Stimulated activated CD8-positive, alpha-beta memory T cell treated with anti-CD3 and anti-CD28 coated beads, Interleukin-12 subunit alpha, Interleukin-12 subunit beta, amount 100 ng/mL, for 4 hours (primary cell): Measurements from ENCODE around the gene TLE2.
"Not testable (repeated sequence)": the region's sequence is repeated elsewhere in the genome, so short reads cannot be mapped to it uniquely, and the experiment has no call there.

ENCODE experiments used
- DNase-seq: peaks from one replicate; pipeline ENCODE4 v3.0.0-alpha.2; 2020; ENCODE audit warnings: low read depth

TLE2 gene

GRCh38 chr19:3012621-3013262 lies 16.3 kb downstream of the TLE2 start:
- no peak for DNase-seq

DNA sequence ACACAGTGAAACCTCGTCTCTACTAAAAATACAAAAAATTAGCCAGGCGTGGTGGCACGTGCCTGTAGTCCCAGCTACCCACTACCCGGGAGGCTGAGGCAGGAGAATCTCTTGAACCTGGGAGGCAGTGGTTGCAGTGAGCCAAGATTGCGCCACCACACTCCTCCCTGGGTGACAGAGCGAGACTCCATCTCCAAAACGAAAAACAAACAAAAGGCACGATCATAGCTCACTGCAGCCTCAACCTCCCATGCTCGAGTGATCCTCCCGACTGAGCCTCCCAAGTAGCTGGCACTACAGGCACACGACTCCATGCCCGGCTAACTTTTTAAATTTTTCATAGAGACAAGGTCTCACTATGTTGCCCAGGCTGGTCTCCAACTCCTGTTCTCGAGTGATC lies 17.0 kb downstream of the TLE2 start:
- DNase-seq: not testable (repeated sequence)

- no peak for DNase-seq
Observed at GRCh38 chr19:3010871-3011270, 18.2 kb downstream of the TLE2 start.

GRCh38 chr19:3008994-3009393 lies 20.1 kb downstream of the TLE2 start:
- DNase-seq: no peak

- DNase-seq: no peak
Observed at GRCh38 chr19:3007975-3008374, 21.1 kb downstream of the TLE2 start.

- DNase-seq: no peak
Observed at GRCh38 chr19:3006075-3006767, 22.9 kb downstream of the TLE2 start.

GRCh38 chr19:3005345-3005744 lies 23.7 kb downstream of the TLE2 start:
- no peak for DNase-seq

DNA sequence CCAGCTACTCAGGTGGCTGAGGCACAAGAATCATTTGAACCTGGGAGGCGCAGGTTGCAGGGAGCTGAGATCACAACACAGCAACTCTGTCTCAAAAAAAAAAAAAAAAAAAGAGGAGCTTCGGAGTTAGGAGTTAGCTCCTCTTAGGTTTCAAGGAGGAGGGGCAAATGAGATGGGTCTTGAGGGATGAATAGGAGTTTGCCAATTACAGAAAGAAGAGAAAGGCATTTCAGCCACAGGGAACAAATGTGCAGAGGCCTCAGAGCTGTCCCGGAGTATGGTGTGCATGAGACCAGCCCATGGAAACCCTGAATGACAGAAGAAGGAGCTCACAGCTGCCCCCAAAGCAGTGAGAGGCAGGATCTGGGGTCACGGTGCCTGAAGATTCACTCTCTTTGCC lies 24.6 kb downstream of the TLE2 start:
- no peak for DNase-seq

DNA sequence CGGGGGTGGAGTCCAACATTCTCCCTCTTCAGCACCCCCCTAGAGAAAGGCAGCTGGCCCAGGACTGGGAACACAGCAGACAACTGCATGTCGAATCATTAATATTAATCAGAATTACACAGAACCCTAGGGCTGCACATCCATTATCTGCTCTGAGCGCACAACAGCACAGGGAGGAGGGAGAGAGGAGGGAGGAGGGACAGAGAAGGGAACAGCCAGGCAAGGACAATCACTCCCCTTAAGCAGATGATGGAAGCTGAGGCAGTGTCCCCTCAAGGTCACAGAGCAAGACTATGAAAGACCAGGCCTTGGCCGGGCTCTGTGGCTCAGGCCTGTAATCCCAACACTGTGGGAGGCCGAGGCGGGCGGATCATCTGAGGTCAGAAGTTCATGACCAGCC lies 26.0 kb downstream of the TLE2 start:
- no peak for DNase-seq

DNA sequence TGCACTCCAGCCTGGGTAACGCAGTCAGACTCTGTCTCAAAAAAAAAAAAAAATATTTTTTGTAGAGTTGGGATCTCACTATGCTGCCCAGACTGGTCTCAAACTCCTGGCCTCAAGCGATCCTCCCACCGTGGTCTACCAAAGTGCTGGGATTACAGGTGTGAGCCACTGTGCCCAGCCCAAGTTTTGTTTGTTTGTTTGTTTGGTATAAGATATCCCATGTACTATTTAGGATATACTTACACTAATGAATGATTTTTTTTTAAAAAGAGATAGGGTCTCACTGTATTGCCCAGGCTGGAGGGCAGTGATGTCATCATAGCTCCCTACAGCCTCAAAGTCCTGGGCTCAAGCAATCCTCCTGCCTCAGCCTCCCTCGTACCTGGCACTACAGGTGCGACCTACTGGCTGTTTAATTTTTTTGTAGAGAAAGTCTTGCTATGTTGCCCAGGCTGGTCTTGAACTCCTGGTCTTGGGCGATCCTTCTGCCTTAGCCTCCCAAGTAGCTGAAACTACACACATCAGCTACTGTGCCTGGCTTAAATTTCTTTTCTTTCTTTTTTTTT lies 27.8 kb downstream of the TLE2 start:
- DNase-seq: no peak

DNA sequence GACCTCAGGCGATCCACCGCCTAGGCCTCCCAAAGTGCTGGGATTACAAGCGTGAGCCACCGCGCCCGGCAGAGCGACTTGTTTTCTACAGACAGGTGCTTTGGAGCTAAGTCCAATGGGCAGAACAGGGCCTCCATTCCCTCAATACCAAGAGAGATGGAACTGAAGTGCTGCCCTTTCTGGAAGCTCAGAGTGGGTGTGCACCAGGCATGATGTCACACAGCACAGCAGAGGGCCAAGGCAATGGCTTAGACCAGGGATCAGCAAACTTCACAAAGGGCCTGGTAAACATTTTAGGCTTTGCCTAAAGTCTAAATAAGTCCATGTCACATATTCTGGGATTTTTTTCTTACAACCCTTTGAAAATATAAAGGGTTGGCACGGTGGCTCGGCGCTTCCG lies 30.4 kb downstream of the TLE2 start:
- DNase-seq: no peak

GRCh38 chr19:2997720-2998119 lies 31.4 kb downstream of the TLE2 start:
- no peak for DNase-seq

DNA sequence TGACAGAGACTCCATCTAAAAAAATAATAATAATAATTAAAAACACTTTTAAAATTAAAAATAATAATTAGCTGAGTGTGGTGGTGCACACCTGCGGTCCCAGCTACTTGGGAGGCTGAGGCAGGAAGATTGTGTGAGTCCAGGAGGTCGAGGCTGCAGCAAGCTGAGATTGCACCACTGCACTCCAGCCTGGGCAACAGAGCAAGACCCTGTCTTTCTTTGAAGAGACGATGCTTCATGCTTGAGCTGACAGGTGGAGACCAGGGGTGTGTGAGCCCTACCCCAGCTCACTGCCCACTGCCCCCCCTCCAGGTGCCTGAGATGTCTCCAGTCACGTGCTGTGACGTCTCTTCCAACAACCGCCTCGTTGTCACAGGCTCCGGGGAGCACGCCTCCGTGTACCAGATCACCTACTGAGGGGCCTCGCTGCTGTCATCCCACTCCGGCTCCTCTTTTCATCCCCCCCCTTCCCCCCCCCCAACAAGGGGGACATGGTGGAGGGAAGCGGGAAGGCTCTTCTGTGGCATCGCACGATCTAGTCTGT lies 34.4 kb downstream of the TLE2 start:
- no peak for DNase-seq

DNA sequence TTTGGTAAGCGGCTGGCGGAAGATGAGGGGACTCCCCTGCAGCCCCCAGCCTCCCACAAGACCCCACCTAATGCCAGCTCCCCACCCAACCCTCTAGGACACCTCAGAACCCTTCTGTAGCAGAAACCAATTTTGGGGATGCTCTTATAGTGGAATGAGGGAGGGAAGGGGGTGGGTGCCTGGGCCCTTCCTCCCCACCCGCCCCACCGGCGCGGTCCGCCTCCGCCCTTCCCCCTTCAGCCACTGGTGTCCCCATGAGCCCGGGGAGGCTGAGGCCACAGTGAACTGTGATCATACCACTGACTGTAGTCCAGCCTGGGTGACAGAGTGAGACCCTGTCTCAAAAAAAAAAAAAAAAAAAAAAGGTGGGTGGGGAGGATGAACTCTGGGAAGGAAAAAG lies 35.5 kb downstream of the TLE2 start:
- no peak for DNase-seq

DNA sequence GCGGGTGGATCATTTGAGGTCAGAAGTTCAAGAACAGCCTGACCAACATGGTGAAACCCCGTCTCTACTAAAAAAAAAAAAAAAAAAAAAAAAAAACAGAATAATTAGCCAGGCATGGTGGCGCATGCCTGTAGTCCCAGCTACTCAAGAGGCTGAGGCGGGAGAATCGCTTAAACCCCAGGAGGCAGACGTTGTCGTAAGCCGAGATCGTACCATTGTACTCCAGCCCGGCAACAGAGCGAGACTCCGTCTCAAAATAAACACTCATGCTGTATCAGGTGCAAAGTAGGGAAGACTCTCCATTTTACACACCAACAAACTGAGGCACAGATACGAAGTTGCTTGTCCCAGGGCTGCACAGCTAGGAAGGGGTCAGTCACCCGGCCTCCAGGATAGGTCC lies 36.1 kb downstream of the TLE2 start:
- no peak for DNase-seq

- DNase-seq: not testable (repeated sequence)
Observed at GRCh38 chr19:2992333-2992732, 36.7 kb downstream of the TLE2 start.

GRCh38 chr19:2989236-2989946 lies 39.7 kb downstream of the TLE2 start:
- no peak for DNase-seq

GRCh38 chr19:2988568-2988967 lies 40.5 kb downstream of the TLE2 start:
- no peak for DNase-seq

GRCh38 chr19:2987797-2988196 lies 41.3 kb downstream of the TLE2 start:
- no peak for DNase-seq

DNA sequence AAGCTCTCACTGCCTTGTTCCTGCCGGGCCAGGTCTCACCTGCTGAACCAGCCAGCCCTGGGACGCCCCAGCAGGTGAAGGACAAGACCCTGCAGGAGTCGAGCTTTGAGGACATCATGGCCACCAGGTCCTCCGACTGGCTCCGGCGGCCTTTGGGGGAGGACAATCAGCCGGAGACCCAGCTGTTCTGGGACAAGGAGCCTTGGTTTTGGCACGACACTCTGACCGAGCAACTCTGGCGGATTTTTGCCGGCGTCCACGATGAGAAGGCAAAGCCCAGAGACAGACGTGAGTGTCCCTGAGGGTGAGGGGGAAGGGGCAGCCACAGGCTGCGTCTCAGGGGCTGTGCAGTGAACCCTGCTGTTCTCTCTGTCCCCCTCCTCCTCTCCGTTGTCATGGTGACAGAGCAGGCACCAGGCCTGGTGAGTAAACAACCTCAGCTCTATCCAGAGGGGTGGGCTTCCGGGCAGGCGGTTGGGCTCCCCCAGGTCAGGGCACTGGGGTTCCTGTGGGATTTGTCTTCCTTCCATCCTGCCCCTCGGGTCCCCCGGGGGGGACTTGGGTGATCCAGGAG lies 42.0 kb downstream of the TLE2 start:
- no peak for DNase-seq

- no peak for DNase-seq
Observed at GRCh38 chr19:2984215-2984528, 44.9 kb downstream of the TLE2 start.

DNA sequence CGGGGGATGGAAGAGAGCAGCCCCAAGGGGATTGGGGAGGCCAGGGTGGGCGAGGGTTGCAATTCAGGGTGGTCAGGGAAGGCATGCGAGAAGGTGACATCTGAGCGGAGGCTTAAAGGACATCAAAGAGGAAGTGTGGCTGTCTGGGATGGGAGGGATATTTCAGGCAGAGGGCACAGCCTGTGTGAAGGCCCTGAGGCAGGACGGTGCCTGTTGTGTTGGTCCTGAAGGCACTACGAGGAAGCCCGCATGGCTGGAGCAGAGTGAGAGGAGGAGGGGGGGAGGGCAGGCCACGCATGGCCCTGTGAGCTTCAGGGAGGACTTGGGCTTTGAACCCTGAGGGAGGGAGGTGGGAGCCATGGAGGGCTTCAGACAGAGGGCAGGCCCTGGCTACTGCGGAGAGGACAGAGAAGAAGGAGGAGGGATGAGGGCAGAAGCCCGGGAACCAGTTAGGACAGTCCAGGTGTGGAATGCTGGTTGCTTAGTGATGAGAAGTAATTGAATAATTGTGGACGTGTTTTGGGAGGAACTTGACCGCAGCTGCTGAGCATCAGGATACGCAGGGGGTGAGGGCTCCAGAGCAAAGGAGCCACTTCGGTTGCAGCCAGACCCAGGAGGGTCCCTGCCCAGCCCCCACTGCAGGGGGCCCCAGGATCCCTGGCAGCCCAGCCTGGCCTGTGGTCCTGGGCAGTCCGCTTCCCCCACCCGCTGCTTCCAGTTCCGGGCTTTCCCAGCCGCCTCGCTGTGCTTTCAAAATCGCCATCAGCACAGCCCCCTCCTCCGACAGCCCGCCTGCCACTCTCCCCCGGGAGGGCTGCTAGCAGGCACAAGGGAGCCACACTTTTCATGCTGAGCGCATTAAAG lies 45.5 kb downstream of the TLE2 start:
- DNase-seq: no peak
